LNCAP (cell line): ENCODE data around the gene ACSM3.

Experiments
- TF ChIP-seq, protein P1 (sequence below): fragments of 450-650 bp; IDR thresholded peaks from 2 replicates; pipeline ENCODE4 v1.5.1; 2017; ENCODE audit warnings: mild to moderate bottlenecking

ACSM3 gene

DNA sequence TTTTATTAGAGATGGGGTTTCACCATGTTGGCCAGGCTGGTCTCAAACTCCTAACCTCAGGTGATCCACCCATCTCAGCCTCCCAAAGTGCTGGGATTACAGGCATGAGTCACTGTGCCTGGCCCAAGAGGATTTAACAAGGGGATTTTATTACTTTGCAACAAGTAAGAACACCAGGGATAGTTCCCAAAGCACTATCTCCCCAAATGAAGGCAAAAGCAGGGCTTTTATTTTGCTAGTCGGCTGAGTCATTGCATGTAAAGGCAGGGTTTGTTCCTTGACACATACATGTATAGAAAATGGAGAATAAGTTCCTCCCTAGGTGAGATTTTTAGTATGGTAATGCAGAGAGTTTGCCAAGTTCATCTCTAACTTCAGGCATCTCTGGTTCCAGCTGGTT is 66.6 kb downstream of the ACSM3 start:
- TF ChIP-seq, protein P1, sequence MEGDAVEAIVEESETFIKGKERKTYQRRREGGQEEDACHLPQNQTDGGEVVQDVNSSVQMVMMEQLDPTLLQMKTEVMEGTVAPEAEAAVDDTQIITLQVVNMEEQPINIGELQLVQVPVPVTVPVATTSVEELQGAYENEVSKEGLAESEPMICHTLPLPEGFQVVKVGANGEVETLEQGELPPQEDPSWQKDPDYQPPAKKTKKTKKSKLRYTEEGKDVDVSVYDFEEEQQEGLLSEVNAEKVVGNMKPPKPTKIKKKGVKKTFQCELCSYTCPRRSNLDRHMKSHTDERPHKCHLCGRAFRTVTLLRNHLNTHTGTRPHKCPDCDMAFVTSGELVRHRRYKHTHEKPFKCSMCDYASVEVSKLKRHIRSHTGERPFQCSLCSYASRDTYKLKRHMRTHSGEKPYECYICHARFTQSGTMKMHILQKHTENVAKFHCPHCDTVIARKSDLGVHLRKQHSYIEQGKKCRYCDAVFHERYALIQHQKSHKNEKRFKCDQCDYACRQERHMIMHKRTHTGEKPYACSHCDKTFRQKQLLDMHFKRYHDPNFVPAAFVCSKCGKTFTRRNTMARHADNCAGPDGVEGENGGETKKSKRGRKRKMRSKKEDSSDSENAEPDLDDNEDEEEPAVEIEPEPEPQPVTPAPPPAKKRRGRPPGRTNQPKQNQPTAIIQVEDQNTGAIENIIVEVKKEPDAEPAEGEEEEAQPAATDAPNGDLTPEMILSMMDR = no peak

- TF ChIP-seq, protein P1 = no peak
Measured at GRCh38 chr16:20833086-20833485, 69.3 kb downstream of the ACSM3 start.

- TF ChIP-seq, protein P1 = no peak
Measured at GRCh38 chr16:20838240-20838639, 74.4 kb downstream of the ACSM3 start.

DNA sequence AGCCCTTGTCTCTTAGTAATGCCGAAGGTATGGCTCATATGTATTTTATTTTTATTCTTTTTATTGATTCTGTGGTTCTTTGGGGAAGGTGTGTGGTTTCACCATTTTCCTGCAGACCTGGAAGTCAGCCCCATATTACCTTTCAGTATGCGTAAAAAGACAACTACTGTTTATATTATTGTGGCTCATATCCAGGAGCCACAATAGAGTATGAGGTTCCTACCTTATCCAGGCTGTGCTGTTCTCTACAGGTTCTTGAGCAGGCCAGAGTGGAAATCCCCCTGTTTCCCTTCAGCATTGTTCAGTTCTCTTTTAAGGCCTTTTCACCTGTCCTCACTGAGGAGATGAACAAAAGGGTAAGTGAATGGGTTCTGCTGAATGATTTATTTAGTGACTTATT is 75.7 kb downstream of the ACSM3 start:
- TF ChIP-seq, protein P1 = no peak

GRCh38 chr16:20844054-20844453 is 80.2 kb downstream of the ACSM3 start:
- TF ChIP-seq, protein P1 = no peak

GRCh38 chr16:20844588-20844987 is 80.8 kb downstream of the ACSM3 start:
- TF ChIP-seq, protein P1 = no peak

- TF ChIP-seq, protein P1 = no peak
Measured at GRCh38 chr16:20846030-20846429, 82.2 kb downstream of the ACSM3 start.

DNA sequence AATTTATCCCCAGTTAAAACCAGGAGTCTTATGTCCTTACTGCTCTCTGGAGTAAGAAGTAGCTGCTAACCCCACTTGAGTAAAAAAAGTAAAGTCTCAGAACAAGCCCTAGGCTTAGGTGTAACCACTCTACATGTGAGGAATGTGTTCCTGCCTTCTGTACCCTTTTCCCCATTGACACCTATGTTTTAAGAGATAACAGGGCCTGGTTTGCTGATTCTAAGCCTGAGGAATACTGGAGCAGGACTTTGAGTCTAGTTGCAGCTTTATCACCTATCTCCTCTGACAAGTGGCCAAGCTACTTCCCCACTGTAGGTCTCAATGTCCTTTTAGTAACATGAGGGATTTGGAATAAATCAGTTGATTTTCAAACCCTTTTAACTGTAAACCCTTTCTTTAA is 82.7 kb downstream of the ACSM3 start:
- TF ChIP-seq, protein P1 = no peak
